ENCODE measurements around the gene RPS10. TPM values are rescaled to one million over a fixed set of nuclear protein-coding genes. Genes with fewer than 3 reads are reported as not detected.

Gene RPS10
- total RNA-seq, 1 experiment from 2014 or later, result 1,644 TPM

GRCh38 chr6:34457742-34458735 is 32.2 kb upstream of the RPS10 start:
- ChIA-PET CTCF (interaction anchor here (1.0 to 5.6 kb wide), 4 partner anchors 10 to 152 kb away, joined by 3 to 60 read pairs (median 6); no protein-coding TSS in a partner anchor), POLR2A (no interaction called here)
- intact Hi-C loops (cut with micrococcal nuclease), result no loop called here
- no peak for TF ChIP-seq CTCF (IDR thresholded peaks at IDR 0.05; ENCODE audit: unreplicated experiment)
- no peak for DNase-seq (ENCODE audit: unreplicated experiment)
- Mint-ChIP-seq H3K27me3 (ENCODE audit: insufficient read depth, unreplicated experiment) (no peaks in the 10 kb centered on the region), H3K27ac (ENCODE audit: low read depth, unreplicated experiment) (no peak overlapping the region), H3K4me1 (ENCODE audit: insufficient read depth, unreplicated experiment) (peaks cover 6% of the 10 kb centered on the region), H3K36me3 (ENCODE audit: insufficient read depth, unreplicated experiment) (peaks cover 6% of the 10 kb centered on the region), H3K9me3 (ENCODE audit: unreplicated experiment) (no peaks in the 10 kb centered on the region), H3K4me3 (ENCODE audit: unreplicated experiment) (no peak overlapping the region)
- BruUV-seq (replicated peaks), result no TSS peak

GRCh38 chr6:34457382-34457741 is 31.5 kb upstream of the RPS10 start:
- H3K4me3 Mint-ChIP-seq (ENCODE audit: unreplicated experiment), result no peak overlapping the region

GRCh38 chr6:34455831-34456230 is 30.0 kb upstream of the RPS10 start:
- ChIA-PET CTCF (interaction anchor here (0.6 to 5.6 kb wide), 2 partner anchors 13 to 154 kb away, joined by 3 to 60 read pairs; no protein-coding TSS in a partner anchor), POLR2A (no interaction called here)
- intact Hi-C loops (cut with micrococcal nuclease), result no loop called here
- Mint-ChIP-seq H3K36me3 (ENCODE audit: insufficient read depth, unreplicated experiment) (no peaks in the 10 kb centered on the region), H3K27ac (ENCODE audit: low read depth, unreplicated experiment) (no peak overlapping the region), H3K4me3 (ENCODE audit: unreplicated experiment) (no peak overlapping the region), H3K4me1 (ENCODE audit: insufficient read depth, unreplicated experiment) (no peaks in the 10 kb centered on the region), H3K27me3 (ENCODE audit: insufficient read depth, unreplicated experiment) (no peaks in the 10 kb centered on the region), H3K9me3 (ENCODE audit: unreplicated experiment) (peaks cover 7% of the 10 kb centered on the region)
- DNase-seq (ENCODE audit: unreplicated experiment), result no peak
- TF ChIP-seq CTCF (IDR thresholded peaks at IDR 0.05; ENCODE audit: unreplicated experiment), result no peak
- BruUV-seq (replicated peaks), result no TSS peak

More at GRCh38 chr6:34457382-34457741, 31.5 kb upstream of the RPS10 start:
- Mint-ChIP-seq H3K9me3 (ENCODE audit: unreplicated experiment) (no peaks in the 10 kb centered on the region), H3K36me3 (ENCODE audit: insufficient read depth, unreplicated experiment) (peaks cover under 1% of the 10 kb centered on the region), H3K4me1 (ENCODE audit: insufficient read depth, unreplicated experiment) (peaks cover under 1% of the 10 kb centered on the region), H3K27me3 (ENCODE audit: insufficient read depth, unreplicated experiment) (no peaks in the 10 kb centered on the region), H3K27ac (ENCODE audit: low read depth, unreplicated experiment) (no peak overlapping the region)
- intact Hi-C loops (cut with micrococcal nuclease), result no loop called here
- DNase-seq (ENCODE audit: unreplicated experiment), result no peak
- no TSS peak for BruUV-seq (replicated peaks)
- ChIA-PET POLR2A (no interaction called here), CTCF (interaction anchor here (5.6 kb wide), 1 partner anchor 153 kb away, joined by 60 read pairs; no protein-coding TSS in a partner anchor)
- TF ChIP-seq CTCF (IDR thresholded peaks at IDR 0.05; ENCODE audit: unreplicated experiment), result no peak

GRCh38 chr6:34451192-34451591 is 25.3 kb upstream of the RPS10 start:
- Mint-ChIP-seq H3K9me3 (ENCODE audit: unreplicated experiment) (peaks cover 7% of the 10 kb centered on the region), H3K4me1 (ENCODE audit: insufficient read depth, unreplicated experiment) (no peaks in the 10 kb centered on the region), H3K27ac (ENCODE audit: low read depth, unreplicated experiment) (no peak overlapping the region), H3K36me3 (ENCODE audit: insufficient read depth, unreplicated experiment) (no peaks in the 10 kb centered on the region), H3K4me3 (ENCODE audit: unreplicated experiment) (no peak overlapping the region), H3K27me3 (ENCODE audit: insufficient read depth, unreplicated experiment) (no peaks in the 10 kb centered on the region)
- BruUV-seq (replicated peaks), result no TSS peak
- ChIA-PET POLR2A (interaction anchor here (1.3 kb wide), 1 partner anchor 25 kb away, joined by 3 read pairs; the partner anchor contains the start of gene RPS10), CTCF (interaction anchor here (1.2 kb wide), 1 partner anchor 8 kb away, joined by 9 read pairs; no protein-coding TSS in a partner anchor)
- intact Hi-C loops (cut with micrococcal nuclease), result no loop called here
- TF ChIP-seq CTCF (IDR thresholded peaks at IDR 0.05; ENCODE audit: unreplicated experiment), result no peak
- DNase-seq (ENCODE audit: unreplicated experiment), result no peak
